Pons (tissue), 1 donor: ENCODE measurements around the gene CC2D2B.

Experiments
- DNase-seq: peaks from one replicate; pipeline ENCODE4 v3.0.0-alpha.2; 2016; ENCODE audit warnings: low spot score

Gene CC2D2B

DNA sequence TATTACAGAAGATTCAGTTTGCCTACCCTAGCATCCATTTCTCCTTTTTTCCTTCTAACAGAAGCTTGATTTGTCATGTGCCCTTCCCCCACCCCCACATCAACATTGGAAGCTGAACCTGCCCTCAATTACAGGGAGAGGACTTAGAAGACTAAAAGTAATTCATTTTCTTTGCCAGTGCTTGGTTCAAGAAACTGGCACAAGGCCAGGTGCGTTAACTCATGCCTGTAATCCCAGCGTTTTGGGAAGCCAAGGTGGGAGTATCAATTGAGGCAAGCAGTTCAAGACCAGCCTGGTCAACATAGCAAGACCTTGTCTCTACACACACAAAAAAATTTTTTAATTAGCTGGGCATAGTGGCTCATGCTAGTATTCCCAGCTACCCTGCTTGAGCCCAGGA is 168.2 kb downstream of the CC2D2B start:
- DNase-seq, result no peak

DNA sequence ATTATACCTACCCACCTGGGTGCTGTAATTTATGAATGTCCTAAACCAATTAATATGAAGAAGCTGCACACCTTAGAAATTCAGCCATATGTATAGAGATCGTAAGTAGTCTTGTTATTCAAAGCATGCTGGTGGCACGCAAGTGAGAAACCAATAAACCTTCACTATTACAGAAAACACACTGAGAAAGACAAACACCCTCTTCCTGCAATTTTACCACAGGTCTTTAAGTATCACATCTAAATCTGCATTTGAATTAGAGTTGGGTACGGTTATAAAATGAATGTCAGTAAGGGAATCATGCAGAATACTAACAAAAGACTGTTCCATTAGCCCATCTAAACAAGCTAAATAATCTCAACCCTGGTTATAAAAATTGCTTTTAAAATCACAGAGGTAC is 169.4 kb downstream of the CC2D2B start:
- DNase-seq, result no peak

DNA sequence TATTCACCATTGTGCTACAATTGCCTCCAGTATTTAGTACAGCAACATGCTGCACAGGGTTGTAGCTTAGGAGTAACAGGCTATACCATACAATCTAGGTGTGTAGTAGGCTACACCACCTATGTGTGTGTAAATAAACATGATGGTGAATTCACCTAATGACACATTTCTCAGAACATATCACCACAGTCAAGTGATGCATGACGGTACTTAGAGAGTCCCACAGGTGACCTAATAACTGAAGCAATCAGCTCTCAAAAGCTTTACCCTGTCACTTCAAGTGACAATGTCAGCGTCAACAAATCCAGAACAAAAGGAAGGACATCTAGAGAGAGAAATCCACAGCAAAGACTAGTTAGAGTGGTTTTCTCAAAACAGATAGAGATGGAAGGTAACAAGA is 174.4 kb downstream of the CC2D2B start:
- no peak for DNase-seq
